Measurements from ENCODE around the gene PRCP.

PRCP gene

GRCh38 chr11:82823647-82824619, 76.3 kb downstream of the PRCP start:
- DNase-seq, result no peak

DNA sequence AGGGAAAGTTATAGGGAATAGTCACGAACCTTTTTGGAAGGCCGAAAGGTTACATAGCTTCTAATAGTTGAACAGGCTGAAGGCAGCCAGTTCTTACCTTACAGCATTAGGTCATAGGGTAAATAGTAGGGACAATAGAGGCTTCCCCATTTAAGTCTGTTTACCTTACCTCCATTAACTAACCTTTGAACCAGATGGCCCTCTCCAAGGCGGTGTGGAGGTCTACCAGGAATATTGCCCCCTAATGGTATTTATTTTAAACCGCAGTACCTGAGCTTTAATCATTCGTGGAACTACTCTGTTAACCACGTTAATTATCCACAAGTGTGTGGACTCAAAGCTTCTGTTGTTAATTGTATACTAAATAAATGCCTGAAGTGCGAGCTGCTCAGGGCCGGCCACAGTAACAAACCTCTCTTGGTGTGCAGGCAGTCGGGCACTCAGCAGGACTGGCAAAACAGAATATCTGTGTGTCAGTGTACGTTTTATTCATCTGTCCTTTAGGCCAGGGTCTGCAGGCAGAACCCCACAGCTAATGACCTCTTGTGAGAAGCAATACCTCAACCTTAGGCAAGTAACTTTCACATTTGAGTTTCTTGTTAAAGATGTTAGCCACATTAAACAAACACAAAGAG, 81.7 kb downstream of the PRCP start:
- DNase-seq, result no peak

- DNase-seq, result no peak
These were observed 84.8 kb downstream of the PRCP start for GRCh38 chr11:82815406-82815805.

DNA sequence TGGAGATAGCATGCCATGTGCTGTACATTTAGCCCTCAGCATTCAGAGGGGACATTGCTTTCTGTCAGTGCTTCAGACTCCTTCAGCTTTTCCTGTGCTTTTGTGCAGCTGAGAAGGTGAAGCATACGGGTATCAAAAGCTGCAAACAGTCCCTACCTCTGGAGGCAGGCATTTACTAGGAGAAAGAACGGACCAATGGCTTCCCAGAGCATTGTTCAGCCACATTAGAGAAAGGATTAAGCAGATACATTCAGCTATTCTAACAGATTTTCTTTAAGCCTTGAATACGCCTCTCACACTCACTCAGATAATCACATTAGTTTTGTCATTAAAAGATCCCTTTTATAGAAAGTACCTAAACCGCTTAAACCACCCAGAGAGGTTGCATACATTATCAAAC, 85.9 kb downstream of the PRCP start:
- peak; percentile 8 to 46 for DNase-seq

- no peak for DNase-seq
These were observed 88.9 kb downstream of the PRCP start for GRCh38 chr11:82811369-82811768.

DNA sequence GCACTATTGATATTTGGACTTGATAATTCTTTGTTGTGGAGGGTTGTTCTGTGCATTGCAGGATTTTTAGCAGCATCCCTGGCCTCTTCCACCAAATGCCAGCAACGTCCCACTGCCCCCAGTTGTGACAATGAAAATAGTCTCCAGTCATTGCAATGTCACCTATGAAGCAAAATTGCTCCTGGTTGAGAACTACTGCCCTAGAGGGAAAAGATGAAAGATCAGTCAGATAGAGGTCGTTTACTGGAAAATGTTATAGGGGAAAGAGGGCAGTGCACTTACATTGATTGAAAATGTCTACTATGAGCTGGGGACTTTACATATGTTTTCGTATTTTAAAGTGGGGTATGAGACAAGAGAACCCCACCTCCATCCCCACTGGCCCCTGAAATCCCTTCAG, 89.5 kb downstream of the PRCP start:
- DNase-seq, result no peak

- no peak for DNase-seq
These were observed 89.9 kb downstream of the PRCP start for GRCh38 chr11:82810326-82810725.

DNA sequence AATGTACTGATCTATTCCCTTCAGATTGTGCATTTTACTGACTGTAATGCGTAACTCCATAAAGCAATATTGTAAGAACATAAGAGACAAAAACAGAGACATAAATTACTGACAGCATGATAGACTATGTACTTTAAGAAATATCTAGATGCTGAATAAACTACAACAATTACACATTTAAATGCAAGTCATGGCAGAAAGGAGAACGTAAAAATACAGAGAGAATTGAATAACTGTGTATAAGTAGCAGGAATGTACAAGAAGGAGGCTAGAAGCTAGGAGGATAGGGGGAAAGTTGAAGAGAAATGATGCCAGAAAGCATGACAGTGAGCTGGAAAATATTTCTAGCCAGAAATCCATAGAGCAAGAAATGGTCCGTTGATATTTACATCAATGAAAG, 92.6 kb downstream of the PRCP start:
- DNase-seq, result no peak

DNA sequence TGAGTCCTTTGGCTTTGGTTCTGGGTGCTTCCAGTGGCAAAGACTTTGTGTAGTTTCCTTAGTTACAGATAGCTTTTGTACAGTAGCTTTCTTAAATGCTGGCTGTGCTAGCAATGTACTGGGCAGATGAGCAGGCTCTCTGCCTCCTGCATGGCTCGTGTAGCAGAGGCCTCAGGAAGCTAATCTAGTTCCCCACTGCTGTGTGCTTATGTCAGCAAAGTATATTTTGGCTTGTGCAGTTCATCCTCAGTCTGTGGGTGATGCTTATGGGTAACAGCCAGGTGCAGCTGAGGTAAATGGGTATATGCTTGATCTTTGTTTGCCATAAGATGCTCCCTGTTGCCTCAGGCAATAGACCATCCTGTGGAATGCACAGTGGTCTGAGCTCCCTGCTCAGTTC, 97.5 kb downstream of the PRCP start:
- DNase-seq, result no peak

- no peak for DNase-seq
These were observed 103.0 kb downstream of the PRCP start for GRCh38 chr11:82796998-82797961.

- no peak for DNase-seq
These were observed 105.7 kb downstream of the PRCP start for GRCh38 chr11:82794490-82794889.

- DNase-seq, result no peak
These were observed 107.2 kb downstream of the PRCP start for GRCh38 chr11:82792822-82793569.

- no peak for DNase-seq
These were observed 107.9 kb downstream of the PRCP start for GRCh38 chr11:82792319-82792718.

DNA sequence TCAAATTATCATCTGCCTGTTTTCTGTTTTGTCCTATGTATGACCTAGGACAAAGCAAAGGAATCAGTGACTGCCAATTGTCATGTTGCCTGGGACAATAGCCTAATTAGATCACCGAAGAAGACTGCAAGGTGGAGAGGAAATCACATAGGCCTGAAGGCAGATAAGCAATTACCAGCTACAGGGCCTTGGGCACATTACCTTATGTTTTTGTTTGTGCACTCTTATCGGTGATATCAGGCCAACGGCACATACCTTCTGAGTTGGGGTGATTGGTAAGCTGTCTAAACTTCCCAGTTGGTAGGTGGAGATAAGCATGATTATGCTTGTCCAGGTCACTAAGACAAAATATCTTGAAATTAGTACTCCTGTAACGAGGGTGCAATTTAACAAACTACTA, 108.5 kb downstream of the PRCP start:
- no peak for DNase-seq

- DNase-seq, result peak in 1 of 2 experiments; percentile 14
These were observed 109.3 kb downstream of the PRCP start for GRCh38 chr11:82790723-82791484.

GRCh38 chr11:82787981-82788380, 112.2 kb downstream of the PRCP start:
- DNase-seq, result no peak

GRCh38 chr11:82786836-82787235, 113.4 kb downstream of the PRCP start:
- DNase-seq, result no peak

DNA sequence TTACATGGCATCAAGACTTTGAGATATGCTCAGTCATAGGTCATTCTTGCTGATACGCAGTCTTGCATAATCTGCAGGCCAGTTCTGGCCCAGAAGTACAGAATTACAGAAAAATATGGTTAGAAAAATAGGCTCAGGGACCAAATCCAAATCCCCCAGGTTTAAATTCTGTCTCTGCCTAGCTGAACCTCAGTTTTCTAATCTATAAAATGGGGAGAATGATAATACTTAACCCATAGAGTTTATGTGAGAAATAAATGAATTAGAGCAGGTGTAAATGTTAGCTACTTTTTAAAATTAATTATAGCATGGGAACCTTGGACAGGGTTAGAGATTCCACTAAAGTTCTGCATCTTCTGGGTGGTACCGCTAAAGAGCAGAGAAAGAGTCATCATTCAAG, 114.2 kb downstream of the PRCP start:
- DNase-seq, result no peak

- DNase-seq, result no peak
These were observed 117.3 kb downstream of the PRCP start for GRCh38 chr11:82782825-82783374.

GRCh38 chr11:82778776-82779175, 121.5 kb downstream of the PRCP start:
- peak in 1 of 2 experiments; percentile 4 for DNase-seq

GRCh38 chr11:82776377-82776776, 123.9 kb downstream of the PRCP start:
- no peak for DNase-seq
